Naive thymus-derived CD8-positive, alpha-beta T cell (primary cell): Measurements from ENCODE around the gene TMEM222. TPM values are rescaled to one million over a fixed set of nuclear protein-coding genes. Genes with fewer than 3 reads are reported as not detected.
A peak's percentile ranks its signal among the peaks of the same experiment; 100 is the strongest.

Experiments used
- ATAC-seq, 2 donors: fragments of 150-1000 bp; cut with Tn5 transposase in 1 of 2; sonication (Bioruptor Pico), chemical (Tn5 transposase) in 1 of 2; 1 replicate in 1 of 2; 2 replicates in 1 of 2; pipeline ENCODE4 v1.10.0; 2021; ENCODE audit warnings: mild to moderate bottlenecking in 2 of 2, moderate library complexity in 2 of 2
- POLR2A ChIA-PET: fragments of 350-600 bp; sonication (Branson Sonifier 250); formaldehyde crosslinking; loops from one replicate; lab custom pipeline; 2021; ENCODE audit warnings: antibody characterized with exemption; lab: Charles Lee
- DNase-seq, 10 donors: peaks; one replicate each; pipeline versions ENCODE4 v3.0.0 to v3.0.0-alpha.2; 2020 to 2022
- H3K27ac Mint-ChIP-seq, 10 donors: one replicate each; pipeline ENCODE4 v1.8.0; 2020 to 2022; ENCODE audit warnings: mild to moderate bottlenecking in 10 of 10, mixed read lengths in 10 of 10, moderate library complexity in 4 of 10, inconsistent platforms in 1 of 10
- H3K27me3 Mint-ChIP-seq, 5 donors: one replicate each; pipeline ENCODE4 v1.8.0; 2021 to 2022; ENCODE audit warnings: mixed read lengths in 5 of 5
- H3K36me3 Mint-ChIP-seq, 3 donors: one replicate each; pipeline ENCODE4 v1.8.0; 2020 to 2022; ENCODE audit warnings: mixed read lengths in 3 of 3, mild to moderate bottlenecking in 2 of 3, inconsistent platforms in 1 of 3
- H3K4me1 Mint-ChIP-seq, 4 donors: one replicate each; pipeline ENCODE4 v1.8.0; 2021 to 2022; ENCODE audit warnings: mixed read lengths in 4 of 4
- H3K4me3 Mint-ChIP-seq, 10 donors: one replicate each; pipeline ENCODE4 v1.8.0; 2020 to 2022; ENCODE audit warnings: mild to moderate bottlenecking in 10 of 10, mixed read lengths in 10 of 10, moderate library complexity in 6 of 10, inconsistent platforms in 1 of 10
- H3K9me3 Mint-ChIP-seq, 9 donors: one replicate each; pipeline ENCODE4 v1.8.0; 2020 to 2022; ENCODE audit warnings: mixed read lengths in 9 of 9, mild to moderate bottlenecking in 3 of 9, inconsistent platforms in 1 of 9, moderate library complexity in 1 of 9
- polyA plus RNA-seq, 3 donors: library from polyadenylated mRNA; unstranded; fragments of 300-500 nt; fragmentation: Illumina TruSeq; gene quantifications; one replicate each; pipeline ENCODE4 v1.2.3, GENCODE V29; 2021
- total RNA-seq, 8 experiments: library from RNA in 2 of 8; stranded (reverse) in 2 of 8; gene quantifications; one replicate each; pipeline ENCODE4 v1.2.3 and lab custom pipeline; 2021 to 2026

Gene TMEM222
- total and polyA plus RNA-seq, 5 experiments from 2014 or later = 42.5 to 57.1 (median 54.1) TPM

DNA sequence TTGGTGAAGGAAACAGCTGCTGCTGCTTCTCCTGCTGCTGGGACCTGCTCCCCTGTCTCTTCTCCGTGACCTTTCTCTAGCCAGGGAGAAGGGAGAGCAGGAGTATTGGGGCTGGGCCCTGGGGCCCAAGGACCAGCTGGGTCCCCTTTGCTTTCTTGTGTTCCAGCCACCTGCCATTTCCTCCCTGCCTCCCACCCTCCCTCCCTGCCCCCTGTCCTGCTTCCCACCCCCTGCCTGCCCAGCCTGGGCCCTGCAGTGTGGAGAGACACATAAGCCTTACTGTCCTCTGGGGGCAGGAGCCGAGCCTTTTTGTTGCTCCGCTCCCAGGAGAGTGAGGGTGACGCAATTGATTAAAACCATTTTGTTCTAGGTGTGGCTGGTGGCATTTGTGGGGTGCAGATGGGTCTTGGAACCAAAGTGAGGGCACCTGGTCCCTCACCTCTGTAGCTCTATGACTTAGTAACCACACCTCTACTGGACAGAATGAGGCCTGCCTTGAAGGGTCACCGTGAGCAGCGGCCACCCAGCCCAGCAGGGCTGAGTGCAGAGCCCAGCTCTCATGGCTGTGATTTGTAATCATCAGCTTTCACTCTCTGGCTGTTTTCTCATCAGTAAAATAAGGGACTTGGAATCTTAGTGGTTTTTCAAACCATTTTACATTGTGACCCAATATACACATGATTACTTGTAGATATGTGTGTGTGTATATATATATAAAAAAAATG lies 13.9 kb upstream of the TMEM222 start:
- Mint-ChIP-seq H3K4me3 (no peak overlapping the region), H3K9me3 (no peaks in the 10 kb centered on the region), H3K27ac (peak overlapping the region in 1 of 10 donors; percentile 71), H3K27me3 (no peaks in the 10 kb centered on the region), H3K36me3 (peaks cover 0 to 28% (median 0%) of the 10 kb centered on the region in 3 donors), H3K4me1 (peaks cover 0 to 4% (median 0%) of the 10 kb centered on the region in 4 donors)
- POLR2A ChIA-PET = no interaction called here
- DNase-seq (no peak), ATAC-seq (no peak)

DNA sequence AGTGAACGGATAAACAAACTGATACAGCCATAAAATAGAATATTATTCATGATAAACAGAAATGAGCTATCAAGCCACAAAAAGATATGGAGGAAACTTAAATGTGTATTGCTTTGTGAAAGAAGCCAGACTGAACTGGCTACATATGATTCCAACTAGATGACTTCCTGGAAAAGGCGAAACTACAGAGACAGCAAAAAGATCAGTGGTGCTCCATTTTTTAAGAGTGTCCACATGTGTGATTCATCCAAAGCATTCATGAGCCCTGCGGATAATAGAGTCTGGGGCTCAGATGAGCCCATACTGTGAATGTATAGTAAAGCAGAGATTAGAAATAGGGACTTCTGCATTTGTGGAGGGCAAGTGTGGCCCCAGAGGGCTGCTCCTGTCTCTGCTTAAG lies 7.8 kb upstream of the TMEM222 start:
- peaks cover 0 to 2% (median under 1%) of the 10 kb centered on the region in 4 donors for H3K4me1 Mint-ChIP-seq
- peak overlapping the region in 2 of 10 donors; percentile 28 to 51 for H3K27ac Mint-ChIP-seq
- ATAC-seq (no peak), DNase-seq (no peak)
- no peaks in the 10 kb centered on the region for H3K9me3 Mint-ChIP-seq
- peaks cover 0 to 3% (median 0%) of the 10 kb centered on the region in 5 donors for H3K27me3 Mint-ChIP-seq
- H3K4me3 Mint-ChIP-seq = no peak overlapping the region
- POLR2A ChIA-PET = interaction anchor here (0.6 to 1.2 kb wide), 5 partner anchors 14 to 411 kb away, joined by 3 to 5 read pairs (median 4); partner anchors contain the start of genes FAM76A and TRNP1
- peaks cover 0 to 4% (median 0%) of the 10 kb centered on the region in 3 donors for H3K36me3 Mint-ChIP-seq

DNA sequence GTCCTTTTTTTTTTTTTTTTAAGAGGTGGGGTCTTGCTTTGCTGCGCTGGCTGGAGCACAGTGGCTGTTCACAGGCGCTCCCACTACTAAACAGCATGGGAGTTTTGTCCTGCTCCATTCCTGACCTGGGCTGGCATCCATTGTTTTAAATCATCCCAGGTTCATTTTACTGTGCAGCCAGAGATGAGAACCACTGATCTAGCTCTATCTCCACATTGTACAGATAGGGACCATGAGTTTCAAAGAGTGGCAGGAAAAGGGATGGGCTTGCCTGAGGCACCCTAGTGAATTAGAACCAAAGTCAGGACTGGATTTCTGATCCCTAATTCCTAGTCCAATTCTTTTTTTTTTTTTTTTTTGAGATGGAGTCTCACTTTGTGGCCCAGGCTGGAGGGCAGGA lies 7.2 kb upstream of the TMEM222 start:
- Mint-ChIP-seq H3K9me3 (no peaks in the 10 kb centered on the region), H3K4me3 (no peak overlapping the region), H3K27me3 (peaks cover 0 to 5% (median 0%) of the 10 kb centered on the region in 5 donors), H3K27ac (no peak overlapping the region), H3K36me3 (peaks cover 0 to 4% (median 0%) of the 10 kb centered on the region in 3 donors), H3K4me1 (peaks cover 0 to 2% (median under 1%) of the 10 kb centered on the region in 4 donors)
- ATAC-seq = no peak
- POLR2A ChIA-PET = interaction anchor here (0.6 to 0.7 kb wide), 4 partner anchors 9 to 411 kb away, joined by 3 to 5 read pairs (median 4); partner anchors contain the start of genes FAM76A and TRNP1
- DNase-seq = no peak

DNA sequence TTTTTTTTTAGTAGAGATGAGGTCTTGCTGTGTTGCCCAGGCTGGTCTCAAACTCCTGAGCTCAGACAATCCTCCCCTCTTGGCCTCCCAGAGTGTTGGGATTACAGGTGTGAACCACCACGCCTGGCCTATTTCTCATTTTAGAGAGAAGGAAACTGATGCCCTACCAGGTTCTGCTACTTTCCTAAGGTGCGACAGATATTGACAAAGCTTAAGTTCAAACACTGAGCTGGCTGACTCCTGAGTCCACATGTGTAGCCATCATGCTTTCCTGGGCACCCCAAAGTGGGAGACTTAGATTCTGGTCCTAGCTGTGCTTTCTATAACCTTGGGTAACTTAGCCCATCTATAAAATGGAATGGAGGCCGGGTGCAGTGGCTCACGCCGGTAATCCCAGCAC lies 5.1 kb upstream of the TMEM222 start:
- POLR2A ChIA-PET = interaction anchor here (0.6 kb wide), 2 partner anchors 10 to 265 kb away, joined by 3 read pairs; no protein-coding TSS in a partner anchor
- H3K9me3 Mint-ChIP-seq = no peaks in the 10 kb centered on the region
- H3K4me1 Mint-ChIP-seq = peaks cover 3 to 8% (median 7%) of the 10 kb centered on the region in 4 donors
- H3K4me3 Mint-ChIP-seq = no peak overlapping the region
- DNase-seq (no peak), ATAC-seq (no peak)
- H3K36me3 Mint-ChIP-seq = no peaks in the 10 kb centered on the region
- no peak overlapping the region for H3K27ac Mint-ChIP-seq
- peaks cover 0 to 8% (median 0%) of the 10 kb centered on the region in 5 donors for H3K27me3 Mint-ChIP-seq

DNA sequence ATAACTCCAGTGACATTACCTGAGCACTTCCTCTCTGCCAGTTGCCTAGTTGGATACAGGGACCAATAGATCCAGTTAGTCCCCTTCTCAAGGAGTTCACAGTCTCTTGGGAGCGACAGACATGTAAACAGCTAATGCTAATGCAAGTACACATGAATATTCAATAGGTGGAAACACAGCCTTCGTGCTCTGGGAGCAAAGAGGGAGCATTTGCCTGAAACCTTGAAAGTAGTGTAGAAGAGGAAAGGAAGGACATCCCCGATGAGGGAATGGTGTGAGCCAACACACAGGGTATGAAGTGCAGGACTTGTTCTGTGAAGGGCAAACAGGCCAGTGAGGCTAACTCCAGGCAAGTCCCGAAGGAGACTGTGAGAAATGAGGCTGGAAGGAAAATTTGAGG lies 3.8 kb upstream of the TMEM222 start:
- ATAC-seq (no peak), DNase-seq (no peak)
- Mint-ChIP-seq H3K4me3 (no peak overlapping the region), H3K36me3 (peaks cover 0 to 2% (median 0%) of the 10 kb centered on the region in 3 donors), H3K4me1 (peaks cover 6 to 16% (median 12%) of the 10 kb centered on the region in 4 donors), H3K9me3 (no peaks in the 10 kb centered on the region), H3K27me3 (peaks cover 0 to 8% (median 0%) of the 10 kb centered on the region in 5 donors), H3K27ac (peak overlapping the region in 2 of 10 donors; percentile 25 to 82)
- POLR2A ChIA-PET = no interaction called here

DNA sequence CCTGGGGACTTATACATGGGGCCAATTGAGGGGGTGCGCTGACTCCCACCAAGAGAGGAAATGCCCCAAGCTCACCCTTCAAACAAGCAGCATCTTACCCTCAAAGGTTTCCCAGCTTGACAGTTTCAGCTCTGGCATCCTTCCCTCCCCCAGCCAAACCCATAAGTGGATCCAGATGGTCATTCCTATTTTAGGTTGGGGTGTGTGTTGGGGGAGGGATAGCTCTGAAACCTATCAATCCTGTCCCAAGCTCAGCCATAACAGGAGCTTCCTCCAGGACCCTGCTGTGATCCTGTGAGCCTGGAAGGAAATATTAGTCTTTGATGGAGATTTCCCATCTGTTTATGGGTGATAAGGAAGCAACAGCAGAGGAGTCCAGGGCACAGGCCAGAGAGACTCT lies 3.4 kb upstream of the TMEM222 start:
- H3K27me3 Mint-ChIP-seq = peaks cover 0 to 8% (median 0%) of the 10 kb centered on the region in 5 donors
- H3K27ac Mint-ChIP-seq = peak overlapping the region in 1 of 10 donors; percentile 58
- POLR2A ChIA-PET = interaction anchor here (0.6 to 0.7 kb wide), 4 partner anchors 74 to 1261 kb away, joined by 3 to 9 read pairs (median 4); no protein-coding TSS in a partner anchor

DNA sequence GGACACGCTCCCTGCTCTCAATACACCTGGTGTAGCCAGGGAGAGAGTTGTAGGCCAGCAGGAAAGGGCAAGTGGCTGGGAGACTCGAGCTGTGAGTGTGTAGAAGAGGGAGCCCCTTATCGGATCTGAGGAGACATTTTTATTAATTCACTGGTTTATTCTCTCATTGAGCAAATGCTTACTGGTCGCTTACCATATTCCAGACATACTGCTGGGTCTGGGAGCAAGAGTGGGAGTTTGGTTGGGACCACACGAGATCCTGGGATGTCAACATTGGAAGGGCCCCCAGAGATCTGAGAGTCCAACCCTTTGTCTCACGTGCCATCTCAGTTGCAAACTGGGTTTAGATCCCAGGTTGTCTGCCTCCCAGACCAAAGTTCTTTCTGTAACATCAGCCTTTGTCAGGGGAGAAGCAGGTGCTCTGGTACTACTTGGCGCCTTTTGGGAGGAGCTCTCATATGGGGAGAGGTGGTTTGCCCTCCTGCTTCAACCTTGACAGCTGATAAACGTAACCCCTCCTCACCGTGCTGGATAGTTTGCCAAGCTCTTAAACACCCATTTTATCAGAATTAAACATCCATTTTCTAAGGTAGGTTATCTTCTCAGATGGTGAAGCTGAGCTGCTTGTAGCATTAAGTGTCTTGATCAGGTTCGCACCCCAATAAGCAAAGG lies 742 bp downstream of the TMEM222 start:
- POLR2A ChIA-PET = interaction anchor here (1.0 to 1.9 kb wide), 6 partner anchors 18 to 35 kb away, joined by 4 to 9 read pairs (median 4); partner anchors contain the start of gene SYTL1
- no peak for ATAC-seq
- DNase-seq = no peak
- Mint-ChIP-seq H3K36me3 (peaks cover 0 to 37% (median 5%) of the 10 kb centered on the region in 3 donors), H3K4me1 (peaks cover 18 to 60% (median 51%) of the 10 kb centered on the region in 4 donors), H3K27ac (peak overlapping the region; percentile 93 to 97 (median 96)), H3K4me3 (peak overlapping the region; percentile 93 to 99 (median 95)), H3K9me3 (no peaks in the 10 kb centered on the region), H3K27me3 (peaks cover 0 to 8% (median 0%) of the 10 kb centered on the region in 5 donors)

More for the DNA sequence above, 3.4 kb upstream of the TMEM222 start:
- Mint-ChIP-seq H3K36me3 (peaks cover 0 to 4% (median 0%) of the 10 kb centered on the region in 3 donors), H3K4me1 (peaks cover 8 to 20% (median 15%) of the 10 kb centered on the region in 4 donors), H3K9me3 (no peaks in the 10 kb centered on the region), H3K4me3 (no peak overlapping the region)
- ATAC-seq (no peak), DNase-seq (no peak)

DNA sequence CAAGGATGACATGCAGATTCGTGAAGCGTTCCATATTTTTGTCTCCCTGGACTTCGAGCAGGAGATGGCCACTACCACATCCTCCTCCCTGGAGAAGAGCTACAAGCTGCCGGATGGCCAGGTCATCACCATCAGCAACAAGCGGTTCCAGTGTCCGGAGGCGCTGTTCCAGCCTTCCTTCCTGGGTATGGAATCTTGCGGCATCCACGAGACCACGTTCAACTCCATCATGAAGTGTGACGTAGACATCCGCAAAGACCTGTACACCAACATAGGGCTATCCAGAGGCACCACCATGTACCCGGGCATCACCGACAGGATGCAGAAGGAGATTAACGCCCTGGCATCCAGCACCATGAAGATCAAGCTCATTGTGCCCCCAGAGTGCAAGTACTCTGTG lies 3.3 kb downstream of the TMEM222 start:
- ATAC-seq (no peak), DNase-seq (no peak)
- POLR2A ChIA-PET = no interaction called here
- no peaks in the 10 kb centered on the region for H3K9me3 Mint-ChIP-seq
- H3K4me1 Mint-ChIP-seq = peaks cover 23 to 79% (median 67%) of the 10 kb centered on the region in 4 donors
- H3K4me3 Mint-ChIP-seq = peak overlapping the region in 1 of 10 donors; percentile 20
- peaks cover 0 to 51% (median 5%) of the 10 kb centered on the region in 3 donors for H3K36me3 Mint-ChIP-seq
- peaks cover 0 to 2% (median 0%) of the 10 kb centered on the region in 5 donors for H3K27me3 Mint-ChIP-seq
- H3K27ac Mint-ChIP-seq = peak overlapping the region in 4 of 10 donors; percentile 25 to 83 (median 56)

DNA sequence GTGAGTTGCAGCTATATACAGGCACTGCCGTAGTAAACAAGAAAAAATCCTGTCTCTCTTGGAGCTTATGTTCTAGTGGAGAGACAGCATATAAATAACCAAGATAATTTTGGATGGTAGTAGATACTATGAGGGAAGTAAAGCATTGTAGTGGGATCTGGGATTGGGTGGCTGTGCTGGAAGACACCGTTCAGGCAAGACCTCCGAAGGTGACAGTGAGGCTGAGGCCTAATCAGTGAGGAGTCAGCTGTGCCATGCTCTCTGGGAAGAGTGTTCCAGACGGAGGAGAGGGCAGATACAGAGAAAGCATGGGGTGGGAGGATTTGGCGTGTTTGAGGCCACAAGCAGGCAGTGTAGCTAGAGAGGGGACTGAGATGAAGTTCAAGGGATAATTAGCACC lies 6.0 kb downstream of the TMEM222 start:
- no peaks in the 10 kb centered on the region for H3K27me3 Mint-ChIP-seq
- POLR2A ChIA-PET = interaction anchor here (0.6 to 2.6 kb wide), 3 partner anchors 13 to 561 kb away, joined by 3 to 12 read pairs (median 7); partner anchors contain the start of gene SYTL1
- H3K36me3 Mint-ChIP-seq = peaks cover 0 to 66% (median 5%) of the 10 kb centered on the region in 3 donors
- ATAC-seq (no peak), DNase-seq (no peak)
- peak overlapping the region in 6 of 10 donors; percentile 4 to 92 (median 60) for H3K27ac Mint-ChIP-seq
- H3K4me1 Mint-ChIP-seq = peaks cover 22 to 87% (median 77%) of the 10 kb centered on the region in 4 donors
- peak overlapping the region in 1 of 10 donors; percentile 42 for H3K4me3 Mint-ChIP-seq
- H3K9me3 Mint-ChIP-seq = no peaks in the 10 kb centered on the region

DNA sequence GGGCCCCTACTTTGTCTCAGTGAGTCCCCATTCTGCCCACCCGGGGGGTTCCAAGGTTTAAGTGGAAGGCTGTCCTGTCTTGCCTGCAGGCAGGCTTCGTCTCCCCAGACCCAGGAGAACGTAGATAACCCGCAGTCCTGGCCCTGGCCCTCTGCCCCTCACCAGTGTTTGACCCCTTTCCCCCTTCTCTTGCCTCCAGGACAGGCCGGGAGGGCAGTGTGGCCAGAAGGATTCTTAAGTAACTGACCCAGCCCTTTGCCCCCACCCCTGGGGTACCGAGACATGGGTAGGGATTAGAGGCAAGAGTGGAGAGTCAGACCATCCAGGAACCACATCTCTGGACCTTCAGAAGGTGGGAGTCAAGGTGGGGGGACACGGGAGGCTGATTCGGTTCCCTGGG lies 8.8 kb downstream of the TMEM222 start:
- Mint-ChIP-seq H3K27me3 (no peaks in the 10 kb centered on the region), H3K4me3 (no peak overlapping the region), H3K9me3 (no peaks in the 10 kb centered on the region), H3K36me3 (peaks cover 0 to 61% (median 0%) of the 10 kb centered on the region in 3 donors), H3K27ac (peak overlapping the region in 4 of 10 donors; percentile 11 to 60 (median 36)), H3K4me1 (peaks cover 23 to 63% (median 56%) of the 10 kb centered on the region in 4 donors)
- no peak for ATAC-seq
- POLR2A ChIA-PET = no interaction called here
- DNase-seq = no peak

DNA sequence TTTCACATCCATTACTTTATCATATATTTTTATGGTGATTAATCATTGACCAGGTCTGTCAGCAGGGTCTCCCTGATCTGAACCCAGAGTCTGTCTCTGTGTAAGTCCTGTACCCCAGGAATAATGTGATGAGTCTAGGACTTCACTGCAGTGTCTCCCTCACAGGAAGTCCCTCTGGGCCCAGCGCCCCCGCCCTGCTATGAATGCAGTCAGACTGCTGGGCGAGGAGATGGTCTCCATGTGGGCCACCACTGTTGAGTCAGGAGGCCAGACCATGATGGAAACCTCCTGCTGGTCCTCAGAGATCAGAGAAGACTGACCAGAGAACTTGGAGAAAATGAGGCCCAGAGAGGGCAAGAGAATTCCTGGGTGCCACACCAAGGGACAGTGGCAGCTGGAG lies 9.5 kb downstream of the TMEM222 start:
- ATAC-seq = no peak
- no peak for DNase-seq
- peaks cover 0 to 61% (median 0%) of the 10 kb centered on the region in 3 donors for H3K36me3 Mint-ChIP-seq
- POLR2A ChIA-PET = interaction anchor here (2.2 kb wide), 1 partner anchor 11 kb away, joined by 13 read pairs; the partner anchor contains the start of gene SYTL1
- H3K27ac Mint-ChIP-seq = peak overlapping the region in 1 of 10 donors; percentile 59
- H3K27me3 Mint-ChIP-seq = no peaks in the 10 kb centered on the region
- H3K9me3 Mint-ChIP-seq = no peaks in the 10 kb centered on the region
- H3K4me1 Mint-ChIP-seq = peaks cover 19 to 56% (median 50%) of the 10 kb centered on the region in 4 donors
- no peak overlapping the region for H3K4me3 Mint-ChIP-seq

DNA sequence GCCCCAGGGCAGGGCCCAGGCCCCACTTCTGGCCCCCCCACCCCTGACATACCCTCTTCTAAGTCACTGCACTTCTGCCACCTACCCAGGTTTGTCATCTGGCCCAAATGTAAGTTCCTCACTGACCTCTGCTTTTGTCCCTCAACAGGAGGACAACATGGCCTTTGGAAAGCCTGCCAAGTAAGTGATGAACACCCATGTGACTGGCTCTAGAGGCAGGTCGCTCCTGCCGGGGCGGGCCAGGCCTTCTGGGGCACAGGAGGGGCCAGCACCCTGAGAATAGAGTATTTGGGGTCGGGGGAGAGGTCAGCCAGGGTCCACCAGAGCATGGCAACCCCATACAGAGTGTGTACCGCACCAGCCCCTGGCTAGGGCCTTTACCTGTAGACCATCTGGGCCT lies 10.0 kb downstream of the TMEM222 start:
- Mint-ChIP-seq H3K9me3 (no peaks in the 10 kb centered on the region), H3K36me3 (peaks cover 0 to 60% (median 0%) of the 10 kb centered on the region in 3 donors), H3K27ac (peak overlapping the region in 3 of 10 donors; percentile 18 to 72 (median 41)), H3K4me3 (no peak overlapping the region), H3K4me1 (peaks cover 18 to 51% (median 45%) of the 10 kb centered on the region in 4 donors), H3K27me3 (no peaks in the 10 kb centered on the region)
- ATAC-seq (no peak), DNase-seq (no peak)
- POLR2A ChIA-PET = interaction anchor here (0.5 to 2.2 kb wide), 5 partner anchors 10 to 177 kb away, joined by 3 to 13 read pairs (median 5); partner anchors contain the start of genes SLC9A1 and SYTL1
